Fibroblast of lung (primary cell): Measurements from ENCODE around the gene ADAM33. TPM values are rescaled to one million over a fixed set of nuclear protein-coding genes. Genes with fewer than 3 reads are reported as not detected.
A peak's percentile ranks its signal among the peaks of the same experiment; 100 is the strongest.

Experiments
- DNase-seq, 2 donors: peaks; one replicate each; pipeline versions ENCODE4 v3.0.0 to v3.0.0-alpha.2; 2010; ENCODE audit warnings: low read depth in 2 of 2
- H2AFZ ChIP-seq: 2 replicates; pipeline ENCODE4 v1.5.1; 2012; ENCODE audit warnings: low read length, control low read depth, inconsistent platforms
- H3K27ac ChIP-seq: 2 replicates; pipeline ENCODE4 v1.5.1; 2011; ENCODE audit warnings: low read length, control low read depth; ENCODE audit not compliant: insufficient read depth
- H3K27me3 ChIP-seq: 2 replicates; pipeline ENCODE4 v1.5.1; 2011; ENCODE audit warnings: mild to moderate bottlenecking, low read length; ENCODE audit not compliant: control insufficient read depth, insufficient read depth
- H3K36me3 ChIP-seq: 2 replicates; pipeline ENCODE4 v1.5.1; 2011; ENCODE audit warnings: low read length; ENCODE audit not compliant: control insufficient read depth, insufficient read depth
- H3K4me1 ChIP-seq: 2 replicates; pipeline ENCODE4 v1.5.1; 2011; ENCODE audit warnings: low read length; ENCODE audit not compliant: control insufficient read depth, insufficient read depth; ENCODE audit errors: extremely low read depth
- H3K4me2 ChIP-seq: 2 replicates; pipeline ENCODE4 v1.5.1; 2011; ENCODE audit warnings: low read length, control low read depth; ENCODE audit not compliant: insufficient read depth; ENCODE audit errors: extremely low read depth
- H3K4me3 ChIP-seq, 4 experiments: fragments of 200-600 bp in 1 of 4; sonication (generic) in 1 of 4; replicated peaks in 1 of 4; 2 replicates each; pipeline ENCODE4 v1.5.1; 2011 to 2016; ENCODE audit warnings: low read length in 4 of 4, low read depth in 3 of 4, mild to moderate bottlenecking in 3 of 4, control low read depth in 2 of 4, inconsistent platforms in 1 of 4, mixed read lengths in 1 of 4; ENCODE audit not compliant: insufficient read depth in 1 of 4; ENCODE audit errors: control extremely low read depth in 1 of 4
- H3K79me2 ChIP-seq: 2 replicates; pipeline ENCODE4 v1.5.1; 2012; ENCODE audit warnings: mild to moderate bottlenecking, low read length, inconsistent platforms; ENCODE audit not compliant: control insufficient read depth, insufficient read depth
- H3K9ac ChIP-seq: 2 replicates; pipeline ENCODE4 v1.5.1; 2011; ENCODE audit warnings: mild to moderate bottlenecking, low read length, control low read depth; ENCODE audit not compliant: insufficient read depth
- H3K9me3 ChIP-seq: 2 replicates; pipeline ENCODE4 v1.5.1; 2012; ENCODE audit warnings: low read depth, low read length; ENCODE audit not compliant: control insufficient read depth, insufficient read depth
- H4K20me1 ChIP-seq: 2 replicates; pipeline ENCODE4 v1.5.1; 2011; ENCODE audit warnings: low read length; ENCODE audit not compliant: control insufficient read depth, insufficient read depth; ENCODE audit errors: extremely low read depth
- EZH2 ChIP-seq: IDR thresholded peaks from 2 replicates; pipeline ENCODE4 v1.5.1; 2012; ENCODE audit warnings: low read length, control low read depth, mild to moderate bottlenecking; ENCODE audit errors: missing control alignments
- polyA plus RNA-seq, 2 donors: library from polyadenylated mRNA; depleted of rRNA in 1 of 2; stranded (reverse) in 1 of 2; unstranded in 1 of 2; fragments of >200 nt; gene quantifications; 2 replicates each; pipeline ENCODE4 v1.2.1, GENCODE V29; 2011 to 2012; ENCODE audit warnings: missing spikeins in 1 of 2
- total RNA-seq: library from RNA; depleted of rRNA; stranded (reverse); fragments of >200 nt; gene quantifications from 2 replicates; pipeline ENCODE4 v1.2.1, GENCODE V29; 2014
- TF ChIP-seq, protein P1 (sequence below), 2 donors: IDR thresholded peaks in 1 of 2; conservative IDR thresholded peaks in 1 of 2; 1 replicate in 1 of 2; 2 replicates in 1 of 2; pipeline ENCODE4 v1.5.1; 2011 to 2012; ENCODE audit warnings: low read length in 2 of 2, control low read depth in 1 of 2, inconsistent platforms in 1 of 2, low read depth in 1 of 2, mild to moderate bottlenecking in 1 of 2

ADAM33 gene
- total and polyA plus RNA-seq, 2 donors (not counting 1 experiment from before 2014, with no cell fraction given) = 29.4 to 67.9 TPM

DNA sequence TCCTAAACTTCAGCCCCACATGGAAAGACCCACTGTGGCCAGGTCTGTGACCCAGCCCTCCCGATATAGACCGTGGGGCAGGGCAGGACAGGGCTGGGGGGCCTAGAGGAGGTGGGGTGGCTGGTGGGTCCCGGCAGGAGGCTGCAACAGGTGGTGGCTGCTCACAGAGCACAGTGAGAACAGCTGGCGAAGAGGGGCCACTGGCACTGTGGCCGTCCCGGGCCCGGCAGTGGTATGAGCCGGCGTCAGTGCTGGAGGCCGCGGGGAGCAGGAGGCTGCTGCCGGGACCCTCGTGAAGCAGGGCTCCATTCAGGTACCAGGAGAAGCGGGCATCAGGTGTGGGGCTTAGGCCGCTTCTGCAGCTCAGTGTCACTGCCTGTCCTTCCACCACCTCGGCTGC lies 17.2 kb upstream of the ADAM33 start:
- no peaks in the 10 kb centered on the region for H3K36me3 ChIP-seq
- H2AFZ ChIP-seq = no peak overlapping the region
- no peak overlapping the region for H3K4me2 ChIP-seq
- no peaks in the 10 kb centered on the region for H3K79me2 ChIP-seq
- no peak overlapping the region for H3K27ac ChIP-seq
- no peak for TF ChIP-seq EZH2
- TF ChIP-seq, protein P1, sequence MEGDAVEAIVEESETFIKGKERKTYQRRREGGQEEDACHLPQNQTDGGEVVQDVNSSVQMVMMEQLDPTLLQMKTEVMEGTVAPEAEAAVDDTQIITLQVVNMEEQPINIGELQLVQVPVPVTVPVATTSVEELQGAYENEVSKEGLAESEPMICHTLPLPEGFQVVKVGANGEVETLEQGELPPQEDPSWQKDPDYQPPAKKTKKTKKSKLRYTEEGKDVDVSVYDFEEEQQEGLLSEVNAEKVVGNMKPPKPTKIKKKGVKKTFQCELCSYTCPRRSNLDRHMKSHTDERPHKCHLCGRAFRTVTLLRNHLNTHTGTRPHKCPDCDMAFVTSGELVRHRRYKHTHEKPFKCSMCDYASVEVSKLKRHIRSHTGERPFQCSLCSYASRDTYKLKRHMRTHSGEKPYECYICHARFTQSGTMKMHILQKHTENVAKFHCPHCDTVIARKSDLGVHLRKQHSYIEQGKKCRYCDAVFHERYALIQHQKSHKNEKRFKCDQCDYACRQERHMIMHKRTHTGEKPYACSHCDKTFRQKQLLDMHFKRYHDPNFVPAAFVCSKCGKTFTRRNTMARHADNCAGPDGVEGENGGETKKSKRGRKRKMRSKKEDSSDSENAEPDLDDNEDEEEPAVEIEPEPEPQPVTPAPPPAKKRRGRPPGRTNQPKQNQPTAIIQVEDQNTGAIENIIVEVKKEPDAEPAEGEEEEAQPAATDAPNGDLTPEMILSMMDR (conservative IDR thresholded peaks at IDR 0.05 in 1 of 2, IDR thresholded peaks at IDR 0.05 in 1 of 2; ENCODE audit: low read depth in 1 of 2, low read length in 2 of 2) = no peak
- no peaks in the 10 kb centered on the region for H3K4me1 ChIP-seq
- no peak overlapping the region for H3K4me3 ChIP-seq
- H3K9ac ChIP-seq = no peak overlapping the region
- no peaks in the 10 kb centered on the region for H4K20me1 ChIP-seq
- H3K9me3 ChIP-seq = no peaks in the 10 kb centered on the region
- H3K27me3 ChIP-seq = peaks cover 3% of the 10 kb centered on the region
- DNase-seq = no peak

DNA sequence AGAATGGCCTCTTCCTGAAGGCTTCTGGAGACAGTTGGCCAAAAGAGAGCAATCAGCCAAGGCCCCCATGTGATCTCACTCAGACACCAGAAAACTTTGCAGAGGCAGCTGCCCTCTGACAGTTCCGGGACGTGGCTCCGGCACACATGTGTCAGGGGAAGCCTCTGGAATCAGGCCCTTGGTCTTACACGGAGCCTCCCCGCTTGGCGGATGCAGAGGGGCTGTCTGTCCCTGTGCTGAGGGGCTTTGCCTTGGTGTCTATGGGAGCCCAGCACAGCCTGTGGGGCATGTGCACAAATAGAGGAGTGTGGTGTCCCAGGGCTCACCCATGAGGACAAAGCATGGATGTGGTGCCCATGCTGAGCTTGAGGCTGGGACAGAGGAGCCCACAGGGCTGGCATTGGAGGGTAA lies 16.8 kb upstream of the ADAM33 start:
- no peak overlapping the region for H3K4me3 ChIP-seq
- no peaks in the 10 kb centered on the region for H3K79me2 ChIP-seq
- H3K4me1 ChIP-seq = no peaks in the 10 kb centered on the region
- H3K9me3 ChIP-seq = no peaks in the 10 kb centered on the region
- no peak overlapping the region for H3K4me2 ChIP-seq
- TF ChIP-seq, protein P1 (conservative IDR thresholded peaks at IDR 0.05 in 1 of 2, IDR thresholded peaks at IDR 0.05 in 1 of 2; ENCODE audit: low read depth in 1 of 2, low read length in 2 of 2) = no peak
- TF ChIP-seq EZH2 = peak; percentile 13
- no peaks in the 10 kb centered on the region for H4K20me1 ChIP-seq
- H3K27ac ChIP-seq = no peak overlapping the region
- peaks cover under 1% of the 10 kb centered on the region for H3K27me3 ChIP-seq
- no peaks in the 10 kb centered on the region for H3K36me3 ChIP-seq
- H2AFZ ChIP-seq = no peak overlapping the region
- H3K9ac ChIP-seq = no peak overlapping the region
- no peak for DNase-seq

DNA sequence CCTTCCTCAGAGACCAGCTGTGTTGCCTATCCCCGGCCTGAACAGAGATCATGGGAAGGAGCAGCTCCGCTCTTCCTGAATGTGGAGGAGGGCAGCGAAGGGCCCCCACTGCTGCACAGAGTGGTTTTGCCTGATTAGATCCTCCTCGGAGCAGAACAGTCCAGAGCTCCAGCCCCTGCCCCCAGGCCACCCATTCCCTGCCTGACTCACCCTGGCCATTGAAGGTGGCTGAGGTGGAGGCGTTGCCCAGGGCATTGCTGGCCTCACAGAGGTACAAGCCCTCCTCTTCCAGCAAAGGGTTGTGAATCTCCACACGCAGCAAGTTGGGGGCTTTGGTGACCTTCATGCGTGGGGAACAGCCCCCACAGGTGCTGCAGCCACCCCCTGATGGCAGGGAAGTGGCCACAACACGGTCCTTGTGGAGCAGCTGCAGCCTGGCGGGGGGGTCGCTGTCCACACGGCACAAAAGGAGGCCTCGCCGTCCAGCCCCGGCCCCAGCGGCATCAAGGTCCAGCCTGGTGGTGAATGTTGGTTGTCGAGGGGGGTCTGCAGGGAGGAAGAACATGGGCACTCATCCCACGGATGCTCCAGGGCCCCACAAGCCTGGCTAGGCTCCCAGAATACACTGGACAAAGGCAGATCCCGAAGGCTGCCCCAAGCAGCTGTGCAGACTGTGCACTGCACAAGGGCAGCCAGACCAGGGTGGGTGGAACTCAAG lies 15.9 kb upstream of the ADAM33 start:
- Histone ChIP-seq H2AFZ (no peak overlapping the region), H3K4me1 (no peaks in the 10 kb centered on the region), H3K9ac (no peak overlapping the region), H3K27me3 (no peaks in the 10 kb centered on the region), H3K27ac (no peak overlapping the region), H3K4me3 (no peak overlapping the region), H3K36me3 (no peaks in the 10 kb centered on the region), H3K4me2 (no peak overlapping the region), H4K20me1 (no peaks in the 10 kb centered on the region), H3K79me2 (no peaks in the 10 kb centered on the region), H3K9me3 (no peaks in the 10 kb centered on the region)
- TF ChIP-seq EZH2 = no peak
- TF ChIP-seq, protein P1 (conservative IDR thresholded peaks at IDR 0.05 in 1 of 2, IDR thresholded peaks at IDR 0.05 in 1 of 2; ENCODE audit: low read depth in 1 of 2, low read length in 2 of 2) = no peak
- no peak for DNase-seq
